WTC11 (cell line): ENCODE data around the gene LAMA2. TPM values are rescaled to one million over a fixed set of nuclear protein-coding genes. Genes with fewer than 3 reads are reported as not detected.

Source experiments
- ATF6 ChIP-seq: sonication (generic); formaldehyde crosslinking; IDR thresholded peaks from 2 replicates; pipeline ENCODE4 v1.8.1; 2023; ENCODE audit warnings: mild to moderate bottlenecking, missing genetic modification reagents
- CREB1 ChIP-seq: sonication (generic); formaldehyde crosslinking; IDR thresholded peaks from 2 replicates; pipeline ENCODE4 v1.8.0; 2023; ENCODE audit warnings: mild to moderate bottlenecking, missing genetic modification reagents
- E2F1 ChIP-seq: sonication (generic); formaldehyde crosslinking; IDR thresholded peaks from 2 replicates; pipeline ENCODE4 v1.8.0; 2022; ENCODE audit warnings: mild to moderate bottlenecking, missing genetic modification reagents
- E2F4 ChIP-seq: sonication (generic); formaldehyde crosslinking; IDR thresholded peaks from 2 replicates; pipeline ENCODE4 v1.8.1; 2022; ENCODE audit warnings: low read depth, mild to moderate bottlenecking, moderate library complexity, missing genetic modification reagents, borderline replicate concordance
- ELF4 ChIP-seq: sonication (generic); formaldehyde crosslinking; IDR thresholded peaks from 2 replicates; pipeline ENCODE4 v1.8.1; 2022; ENCODE audit warnings: low read depth, mild to moderate bottlenecking, moderate library complexity, missing genetic modification reagents
- GRHL2 ChIP-seq: fragments of 250-450 bp; sonication (Bioruptor Pico); IDR thresholded peaks from 2 replicates; pipeline ENCODE4 v1.8.0; 2022; ENCODE audit warnings: mild to moderate bottlenecking, moderate library complexity; ENCODE audit not compliant: insufficient replicate concordance, severe bottlenecking
- GTF2I ChIP-seq: fragments of 250-450 bp; sonication (Bioruptor Pico); conservative IDR thresholded peaks from 2 replicates; pipeline ENCODE4 v1.4.0; 2021; ENCODE audit warnings: mild to moderate bottlenecking
- IRF1 ChIP-seq: sonication (generic); formaldehyde crosslinking; IDR thresholded peaks from 2 replicates; pipeline ENCODE4 v1.8.0; 2023; ENCODE audit warnings: missing genetic modification reagents
- IRF2 ChIP-seq: sonication (generic); formaldehyde crosslinking; IDR thresholded peaks from 2 replicates; pipeline ENCODE4 v1.8.0; 2022; ENCODE audit warnings: low read depth, missing genetic modification reagents, borderline replicate concordance
- JAZF1 ChIP-seq: fragments of 250-450 bp; sonication (Bioruptor Pico); IDR thresholded peaks from 2 replicates; pipeline ENCODE4 v1.9.0; 2021; ENCODE audit warnings: moderate library complexity, mild to moderate bottlenecking, inconsistent platforms
- RELA ChIP-seq: sonication (generic); formaldehyde crosslinking; IDR thresholded peaks from 2 replicates; pipeline ENCODE4 v1.8.1; 2022; ENCODE audit warnings: missing genetic modification reagents, mild to moderate bottlenecking, borderline replicate concordance
- RORB ChIP-seq: fragments of 250-450 bp; sonication (Bioruptor Pico); IDR thresholded peaks from 2 replicates; pipeline ENCODE4 v1.9.0; 2021; ENCODE audit warnings: mild to moderate bottlenecking
- SMAD4 ChIP-seq: sonication (generic); formaldehyde crosslinking; IDR thresholded peaks from 2 replicates; pipeline ENCODE4 v1.8.0; 2022; ENCODE audit warnings: mild to moderate bottlenecking, missing genetic modification reagents
- SP1 ChIP-seq: sonication (generic); formaldehyde crosslinking; conservative IDR thresholded peaks from 2 replicates; pipeline ENCODE4 v1.8.1; 2022; ENCODE audit warnings: missing genetic modification reagents
- TEAD4 ChIP-seq: sonication (generic); formaldehyde crosslinking; IDR thresholded peaks from 2 replicates; pipeline ENCODE4 v1.8.0; 2022; ENCODE audit warnings: mild to moderate bottlenecking, missing genetic modification reagents
- TP53 ChIP-seq: sonication (generic); formaldehyde crosslinking; IDR thresholded peaks from 2 replicates; pipeline ENCODE4 v1.8.1; 2023; ENCODE audit warnings: mild to moderate bottlenecking, missing genetic modification reagents
- USF1 ChIP-seq: sonication (generic); formaldehyde crosslinking; IDR thresholded peaks from 2 replicates; pipeline ENCODE4 v1.8.0; 2022; ENCODE audit warnings: mild to moderate bottlenecking, missing genetic modification reagents
- ZBTB21 ChIP-seq: sonication (generic); formaldehyde crosslinking; IDR thresholded peaks from 2 replicates; pipeline ENCODE4 v1.8.1; 2023; ENCODE audit warnings: mild to moderate bottlenecking, missing genetic modification reagents, borderline replicate concordance
- ZNF263 ChIP-seq: sonication (generic); formaldehyde crosslinking; IDR thresholded peaks from 2 replicates; pipeline ENCODE4 v1.8.1; 2022; ENCODE audit warnings: low read depth, mild to moderate bottlenecking, moderate library complexity, missing genetic modification reagents
- ZNF425 ChIP-seq: fragments of 250-450 bp; sonication (Bioruptor Pico); conservative IDR thresholded peaks from 2 replicates; pipeline ENCODE4 v1.9.0; 2021; ENCODE audit warnings: mild to moderate bottlenecking
- total RNA-seq: library from RNA; stranded (reverse); gene quantifications from 3 replicates; pipeline ENCODE4 v1.2.3, GENCODE V29; 2021
- TF ChIP-seq, protein P1 (sequence below): sonication (generic); formaldehyde crosslinking; IDR thresholded peaks from 2 replicates; pipeline ENCODE4 v1.8.1; 2022; ENCODE audit warnings: low read depth, missing genetic modification reagents, borderline replicate concordance
- TF ChIP-seq, protein P2 (sequence below): sonication (generic); formaldehyde crosslinking; IDR thresholded peaks from 2 replicates; pipeline ENCODE4 v1.8.1; 2023; ENCODE audit warnings: mild to moderate bottlenecking, missing genetic modification reagents, borderline replicate concordance
- TF ChIP-seq, protein P3 (sequence below): fragments of 250-450 bp; sonication (Bioruptor Pico); IDR thresholded peaks from 2 replicates; pipeline ENCODE4 v1.8.0; 2021; ENCODE audit warnings: mild to moderate bottlenecking

The LAMA2 gene
- total RNA-seq, 1 experiment from 2014 or later, result 6.6 TPM

DNA sequence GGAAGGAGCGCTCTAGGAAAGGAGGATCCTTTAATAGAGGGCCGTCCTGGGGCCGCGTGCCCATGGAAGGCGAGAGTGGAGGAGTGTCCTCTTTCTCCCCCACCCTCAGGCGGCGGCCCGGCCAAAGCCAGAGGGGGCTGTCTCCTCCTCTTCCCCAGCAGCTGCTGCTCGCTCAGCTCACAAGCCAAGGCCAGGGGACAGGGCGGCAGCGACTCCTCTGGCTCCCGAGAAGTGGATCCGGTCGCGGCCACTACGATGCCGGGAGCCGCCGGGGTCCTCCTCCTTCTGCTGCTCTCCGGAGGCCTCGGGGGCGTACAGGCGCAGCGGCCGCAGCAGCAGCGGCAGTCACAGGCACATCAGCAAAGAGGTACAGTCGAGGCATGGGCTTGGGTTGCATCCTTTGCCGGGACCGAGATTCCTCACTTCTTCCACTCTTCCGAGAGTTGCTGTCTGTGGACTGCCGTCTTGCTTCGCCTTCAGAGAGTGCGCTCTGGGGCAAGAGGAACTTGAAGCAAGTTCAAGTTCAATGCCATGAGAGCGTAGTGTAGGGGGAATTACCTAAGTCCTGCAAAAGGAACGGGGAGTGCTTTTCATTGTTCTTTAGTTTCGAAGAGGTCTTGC, at the start of gene LAMA2 (continued):
- TF ChIP-seq JAZF1 (CRISPR knock-in tag) (no peak), ELF4 (no peak), ATF6 (CRISPR knock-in tag) (no peak), IRF2 (CRISPR knock-in tag) (no peak), ZBTB21 (CRISPR knock-in tag) (no peak), TEAD4 (CRISPR knock-in tag) (no peak), RELA (no peak), GRHL2 (no peak), GTF2I (CRISPR knock-in tag) (no peak), E2F4 (CRISPR knock-in tag) (no peak), ZNF263 (no peak), SMAD4 (CRISPR knock-in tag) (no peak), RORB (no peak), IRF1 (CRISPR knock-in tag) (0 out of 2 replicates have a peak, but pooled peaks have one; percentile 28), TP53 (CRISPR knock-in tag) (no peak), SP1 (CRISPR knock-in tag) (0 out of 2 replicates have a peak, but pooled peaks have one; percentile 23), CREB1 (CRISPR knock-in tag) (0 out of 2 replicates have a peak, but pooled peaks have one; percentile 22), USF1 (CRISPR knock-in tag) (0 out of 2 replicates have a peak, but pooled peaks have one; percentile 11), E2F1 (CRISPR knock-in tag) (no peak), ZNF425 (CRISPR knock-in tag) (no peak)
- TF ChIP-seq, protein P1, sequence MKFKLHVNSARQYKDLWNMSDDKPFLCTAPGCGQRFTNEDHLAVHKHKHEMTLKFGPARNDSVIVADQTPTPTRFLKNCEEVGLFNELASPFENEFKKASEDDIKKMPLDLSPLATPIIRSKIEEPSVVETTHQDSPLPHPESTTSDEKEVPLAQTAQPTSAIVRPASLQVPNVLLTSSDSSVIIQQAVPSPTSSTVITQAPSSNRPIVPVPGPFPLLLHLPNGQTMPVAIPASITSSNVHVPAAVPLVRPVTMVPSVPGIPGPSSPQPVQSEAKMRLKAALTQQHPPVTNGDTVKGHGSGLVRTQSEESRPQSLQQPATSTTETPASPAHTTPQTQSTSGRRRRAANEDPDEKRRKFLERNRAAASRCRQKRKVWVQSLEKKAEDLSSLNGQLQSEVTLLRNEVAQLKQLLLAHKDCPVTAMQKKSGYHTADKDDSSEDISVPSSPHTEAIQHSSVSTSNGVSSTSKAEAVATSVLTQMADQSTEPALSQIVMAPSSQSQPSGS (CRISPR knock-in tag), result no peak
- TF ChIP-seq, protein P2, sequence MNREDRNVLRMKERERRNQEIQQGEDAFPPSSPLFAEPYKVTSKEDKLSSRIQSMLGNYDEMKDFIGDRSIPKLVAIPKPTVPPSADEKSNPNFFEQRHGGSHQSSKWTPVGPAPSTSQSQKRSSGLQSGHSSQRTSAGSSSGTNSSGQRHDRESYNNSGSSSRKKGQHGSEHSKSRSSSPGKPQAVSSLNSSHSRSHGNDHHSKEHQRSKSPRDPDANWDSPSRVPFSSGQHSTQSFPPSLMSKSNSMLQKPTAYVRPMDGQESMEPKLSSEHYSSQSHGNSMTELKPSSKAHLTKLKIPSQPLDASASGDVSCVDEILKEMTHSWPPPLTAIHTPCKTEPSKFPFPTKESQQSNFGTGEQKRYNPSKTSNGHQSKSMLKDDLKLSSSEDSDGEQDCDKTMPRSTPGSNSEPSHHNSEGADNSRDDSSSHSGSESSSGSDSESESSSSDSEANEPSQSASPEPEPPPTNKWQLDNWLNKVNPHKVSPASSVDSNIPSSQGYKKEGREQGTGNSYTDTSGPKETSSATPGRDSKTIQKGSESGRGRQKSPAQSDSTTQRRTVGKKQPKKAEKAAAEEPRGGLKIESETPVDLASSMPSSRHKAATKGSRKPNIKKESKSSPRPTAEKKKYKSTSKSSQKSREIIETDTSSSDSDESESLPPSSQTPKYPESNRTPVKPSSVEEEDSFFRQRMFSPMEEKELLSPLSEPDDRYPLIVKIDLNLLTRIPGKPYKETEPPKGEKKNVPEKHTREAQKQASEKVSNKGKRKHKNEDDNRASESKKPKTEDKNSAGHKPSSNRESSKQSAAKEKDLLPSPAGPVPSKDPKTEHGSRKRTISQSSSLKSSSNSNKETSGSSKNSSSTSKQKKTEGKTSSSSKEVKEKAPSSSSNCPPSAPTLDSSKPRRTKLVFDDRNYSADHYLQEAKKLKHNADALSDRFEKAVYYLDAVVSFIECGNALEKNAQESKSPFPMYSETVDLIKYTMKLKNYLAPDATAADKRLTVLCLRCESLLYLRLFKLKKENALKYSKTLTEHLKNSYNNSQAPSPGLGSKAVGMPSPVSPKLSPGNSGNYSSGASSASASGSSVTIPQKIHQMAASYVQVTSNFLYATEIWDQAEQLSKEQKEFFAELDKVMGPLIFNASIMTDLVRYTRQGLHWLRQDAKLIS (CRISPR knock-in tag), result peak; percentile 51; the same call in 1 of the 2 replicates
- TF ChIP-seq, protein P3, sequence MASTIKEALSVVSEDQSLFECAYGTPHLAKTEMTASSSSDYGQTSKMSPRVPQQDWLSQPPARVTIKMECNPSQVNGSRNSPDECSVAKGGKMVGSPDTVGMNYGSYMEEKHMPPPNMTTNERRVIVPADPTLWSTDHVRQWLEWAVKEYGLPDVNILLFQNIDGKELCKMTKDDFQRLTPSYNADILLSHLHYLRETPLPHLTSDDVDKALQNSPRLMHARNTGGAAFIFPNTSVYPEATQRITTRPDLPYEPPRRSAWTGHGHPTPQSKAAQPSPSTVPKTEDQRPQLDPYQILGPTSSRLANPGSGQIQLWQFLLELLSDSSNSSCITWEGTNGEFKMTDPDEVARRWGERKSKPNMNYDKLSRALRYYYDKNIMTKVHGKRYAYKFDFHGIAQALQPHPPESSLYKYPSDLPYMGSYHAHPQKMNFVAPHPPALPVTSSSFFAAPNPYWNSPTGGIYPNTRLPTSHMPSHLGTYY, result 0 out of 2 replicates have a peak, but pooled peaks have one; percentile 13
